Esophagus muscularis mucosa (tissue), 4 donors: ENCODE measurements around the gene BAD. TPM values are rescaled to one million over a fixed set of nuclear protein-coding genes. Genes with fewer than 3 reads are reported as not detected.
"Not testable (repeated sequence)": the region's sequence is repeated elsewhere in the genome, so short reads cannot be mapped to it uniquely, and the experiment has no call there.

Source experiments
- DNase-seq: peaks from one replicate; pipeline ENCODE4 v3.0.0-alpha.2; 2017; ENCODE audit errors: extremely low spot score
- H3K27ac ChIP-seq, 4 donors: fragments of 200-600 bp; sonication (generic); replicated peaks in 1 of 4; 1 replicate in 3 of 4; 2 replicates in 1 of 4; pipeline ENCODE4 v1.5.1; 2016 to 2019; ENCODE audit warnings: mild to moderate bottlenecking in 1 of 4
- H3K27me3 ChIP-seq, 4 donors: fragments of 200-600 bp; sonication (generic); one replicate each; pipeline versions ENCODE4 v1.5.1 to v1.6.0; 2016 to 2019
- H3K36me3 ChIP-seq, 4 donors: fragments of 200-600 bp; sonication (generic); one replicate each; pipeline ENCODE4 v1.5.1; 2016 to 2019
- H3K4me1 ChIP-seq, 4 donors: fragments of 200-600 bp; sonication (generic); one replicate each; pipeline ENCODE4 v1.5.1; 2016 to 2019
- H3K4me3 ChIP-seq, 4 donors: fragments of 200-600 bp; sonication (generic); 1 replicate in 2 of 4; 2 replicates in 2 of 4; pipeline ENCODE4 v1.5.1; 2016 to 2019; ENCODE audit warnings: mild to moderate bottlenecking in 4 of 4, moderate library complexity in 1 of 4
- H3K9me3 ChIP-seq, 4 donors: fragments of 200-600 bp; sonication (generic); 1 replicate in 3 of 4; 2 replicates in 1 of 4; pipeline ENCODE4 v1.5.1; 2016 to 2019
- EP300 ChIP-seq: sonication (generic); formaldehyde crosslinking; IDR thresholded peaks from one replicate; pipeline ENCODE4 v1.6.1; 2017; ENCODE audit warnings: antibody characterized with exemption
- POLR2A ChIP-seq: fragments of 450-650 bp; IDR thresholded peaks from one replicate; pipeline ENCODE4 v1.6.1; 2017; ENCODE audit warnings: antibody characterized with exemption, moderate library complexity, mild to moderate bottlenecking, low read depth
- POLR2AphosphoS5 ChIP-seq, 2 donors: sonication (generic); formaldehyde crosslinking; IDR thresholded peaks; one replicate each; pipeline ENCODE4 v1.6.1; 2017; ENCODE audit warnings: antibody characterized with exemption in 2 of 2
- WGBS: methylation state at CpG from one replicate; pipeline ENCODE4 v1.1.5; 2018; 5-methylcytosine and 5-hydroxymethylcytosine counted together
- intact Hi-C: fragments of 100-400 bp; cut with DNase I; formaldehyde crosslinking; loops from one replicate; pipeline ENCODE4 v1.15.1; 2023
- total RNA-seq, 4 donors: library from RNA; depleted of rRNA; stranded (reverse); fragments of >200 nt; gene quantifications; one replicate each; pipeline versions ENCODE4 v1.1.0 to v1.2.1, GENCODE V29; 2016
- TF ChIP-seq, protein P1 (sequence below), 3 experiments: fragments of 200-600 bp in 2 of 3; fragments of 450-650 bp in 1 of 3; sonication (generic) in 2 of 3; IDR thresholded peaks; one replicate each; pipeline ENCODE4 v1.5.1; 2017 to 2019; ENCODE audit warnings: antibody characterized with exemption in 3 of 3, mild to moderate bottlenecking in 2 of 3, moderate library complexity in 1 of 3

BAD gene
- total RNA-seq, 4 donors from 2014 or later = 99.3 to 138 (median 122) TPM

- Histone ChIP-seq H3K27me3 (no peaks in the 10 kb centered on the region), H3K27ac (peak overlapping the region; percentile 85 to 95 (median 86)), H3K4me1 (peaks cover 42 to 75% (median 62%) of the 10 kb centered on the region in 4 donors), H3K4me3 (peak overlapping the region; percentile 65 to 86 (median 72)), H3K36me3 (peaks cover 7 to 16% (median 15%) of the 10 kb centered on the region in 4 donors), H3K9me3 (no peaks in the 10 kb centered on the region)
- TF ChIP-seq, protein P1, sequence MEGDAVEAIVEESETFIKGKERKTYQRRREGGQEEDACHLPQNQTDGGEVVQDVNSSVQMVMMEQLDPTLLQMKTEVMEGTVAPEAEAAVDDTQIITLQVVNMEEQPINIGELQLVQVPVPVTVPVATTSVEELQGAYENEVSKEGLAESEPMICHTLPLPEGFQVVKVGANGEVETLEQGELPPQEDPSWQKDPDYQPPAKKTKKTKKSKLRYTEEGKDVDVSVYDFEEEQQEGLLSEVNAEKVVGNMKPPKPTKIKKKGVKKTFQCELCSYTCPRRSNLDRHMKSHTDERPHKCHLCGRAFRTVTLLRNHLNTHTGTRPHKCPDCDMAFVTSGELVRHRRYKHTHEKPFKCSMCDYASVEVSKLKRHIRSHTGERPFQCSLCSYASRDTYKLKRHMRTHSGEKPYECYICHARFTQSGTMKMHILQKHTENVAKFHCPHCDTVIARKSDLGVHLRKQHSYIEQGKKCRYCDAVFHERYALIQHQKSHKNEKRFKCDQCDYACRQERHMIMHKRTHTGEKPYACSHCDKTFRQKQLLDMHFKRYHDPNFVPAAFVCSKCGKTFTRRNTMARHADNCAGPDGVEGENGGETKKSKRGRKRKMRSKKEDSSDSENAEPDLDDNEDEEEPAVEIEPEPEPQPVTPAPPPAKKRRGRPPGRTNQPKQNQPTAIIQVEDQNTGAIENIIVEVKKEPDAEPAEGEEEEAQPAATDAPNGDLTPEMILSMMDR (IDR thresholded peaks at IDR 0.05) = peak in 1 of 3 experiments; percentile 1
- no peak for TF ChIP-seq POLR2A
- no peak for TF ChIP-seq EP300
- TF ChIP-seq POLR2AphosphoS5 (IDR thresholded peaks at IDR 0.05) = no peak
- WGBS = 40% methylated on average over 25 of the region's 31 CpGs
- no peak for DNase-seq
- intact Hi-C loops = no loop called here
These were observed 36.5 kb downstream of the BAD start for GRCh38 chr11:64247729-64248531.

DNA sequence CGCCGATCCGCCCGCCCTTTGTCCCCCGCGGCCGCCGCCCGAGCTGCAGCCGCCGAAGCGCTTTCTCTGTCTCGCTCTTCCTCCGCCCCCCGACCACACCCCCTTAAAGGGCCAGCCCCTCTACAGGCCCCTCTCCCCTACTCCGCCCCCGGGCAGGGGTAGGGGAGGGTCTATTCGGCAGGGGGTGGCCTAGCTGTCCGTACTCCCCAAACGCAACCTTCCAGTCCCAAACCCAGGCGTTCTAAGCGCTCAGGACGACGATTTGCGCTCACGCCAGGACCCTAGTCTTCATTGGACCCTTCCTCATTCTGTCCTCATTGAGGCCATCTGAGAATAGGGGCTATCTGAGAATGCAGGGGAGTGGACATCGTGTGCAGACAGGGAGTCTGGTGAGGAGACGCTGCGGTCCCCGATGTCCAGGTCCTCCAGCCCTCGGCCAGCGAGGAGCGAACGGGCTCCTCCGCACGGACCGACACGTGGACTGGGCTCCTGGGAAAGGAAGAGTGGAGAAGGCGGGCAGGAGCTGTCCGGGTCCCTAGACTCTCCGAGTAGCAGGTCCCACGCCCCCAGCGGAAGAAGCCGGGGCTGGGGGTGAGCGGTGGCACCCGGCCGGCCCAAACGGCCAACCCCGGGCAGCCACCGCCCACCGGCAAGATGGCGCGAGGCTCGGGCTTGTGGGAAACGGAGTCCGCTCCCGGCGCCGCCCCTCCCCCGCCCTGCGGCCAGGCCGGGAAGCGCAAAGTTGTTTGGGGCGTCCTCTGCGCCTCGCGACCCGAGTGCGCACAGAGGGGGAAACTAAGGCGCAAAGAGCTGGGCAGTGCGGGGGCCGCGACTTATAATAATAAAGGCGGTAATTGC lies 37.4 kb downstream of the BAD start, which contains the start of gene PPP1R14B:
PPP1R14B (minus strand) TSS at position 73 of the 858 bp plus-strand sequence. CDS start 270 bp downstream, outside the sequence.
- no peak for DNase-seq

DNA sequence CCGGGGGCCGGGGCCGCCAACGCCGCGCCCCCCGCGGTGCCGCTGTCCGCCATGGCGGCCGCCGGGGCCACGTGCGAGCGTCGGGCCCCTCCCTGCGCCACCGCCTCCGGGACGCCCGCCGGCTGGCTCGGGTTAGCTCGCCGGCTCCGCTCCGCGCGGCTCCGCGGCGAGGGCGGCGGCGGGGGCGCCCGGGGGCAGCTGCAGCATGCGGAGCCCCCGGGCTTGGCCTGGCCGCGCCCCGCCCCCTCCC lies 37.9 kb downstream of the BAD start:
- WGBS = no CpG with 5 or more reads among the region's 43 CpGs
- Histone ChIP-seq H3K4me1 (peaks cover 39 to 76% (median 61%) of the 10 kb centered on the region in 4 donors), H3K36me3 (peaks cover 7 to 17% (median 16%) of the 10 kb centered on the region in 4 donors), H3K4me3 (peak overlapping the region; percentile 65 to 86 (median 72)), H3K27ac (peak overlapping the region; percentile 85 to 95 (median 86))
- intact Hi-C loops, H3K27me3 ChIP-seq, DNase-seq, H3K9me3 ChIP-seq: not testable (repeated sequence)

More for the DNA sequence above, 37.4 kb downstream of the BAD start, which contains the start of gene PPP1R14B:
- peaks cover 42 to 75% (median 62%) of the 10 kb centered on the region in 4 donors for H3K4me1 ChIP-seq
- no peaks in the 10 kb centered on the region for H3K9me3 ChIP-seq
- H3K36me3 ChIP-seq = peaks cover 7 to 17% (median 16%) of the 10 kb centered on the region in 4 donors
- WGBS = 4% methylated on average over 10 of the region's 74 CpGs
- intact Hi-C loops = no loop called here
- TF ChIP-seq, protein P1 (IDR thresholded peaks at IDR 0.05) = peak in 2 of 3 experiments; percentile 18
- TF ChIP-seq POLR2A (peak; percentile 12), EP300 (no peak), POLR2AphosphoS5 (IDR thresholded peaks at IDR 0.05) (peak; percentile 73 to 76)
- peak within 1 kb of the TSS; percentile 85 to 95 (median 86) for H3K27ac ChIP-seq
- H3K27me3 ChIP-seq = no peaks in the 10 kb centered on the region
- H3K4me3 ChIP-seq = peak within 1 kb of the TSS; percentile 65 to 86 (median 72)

DNA sequence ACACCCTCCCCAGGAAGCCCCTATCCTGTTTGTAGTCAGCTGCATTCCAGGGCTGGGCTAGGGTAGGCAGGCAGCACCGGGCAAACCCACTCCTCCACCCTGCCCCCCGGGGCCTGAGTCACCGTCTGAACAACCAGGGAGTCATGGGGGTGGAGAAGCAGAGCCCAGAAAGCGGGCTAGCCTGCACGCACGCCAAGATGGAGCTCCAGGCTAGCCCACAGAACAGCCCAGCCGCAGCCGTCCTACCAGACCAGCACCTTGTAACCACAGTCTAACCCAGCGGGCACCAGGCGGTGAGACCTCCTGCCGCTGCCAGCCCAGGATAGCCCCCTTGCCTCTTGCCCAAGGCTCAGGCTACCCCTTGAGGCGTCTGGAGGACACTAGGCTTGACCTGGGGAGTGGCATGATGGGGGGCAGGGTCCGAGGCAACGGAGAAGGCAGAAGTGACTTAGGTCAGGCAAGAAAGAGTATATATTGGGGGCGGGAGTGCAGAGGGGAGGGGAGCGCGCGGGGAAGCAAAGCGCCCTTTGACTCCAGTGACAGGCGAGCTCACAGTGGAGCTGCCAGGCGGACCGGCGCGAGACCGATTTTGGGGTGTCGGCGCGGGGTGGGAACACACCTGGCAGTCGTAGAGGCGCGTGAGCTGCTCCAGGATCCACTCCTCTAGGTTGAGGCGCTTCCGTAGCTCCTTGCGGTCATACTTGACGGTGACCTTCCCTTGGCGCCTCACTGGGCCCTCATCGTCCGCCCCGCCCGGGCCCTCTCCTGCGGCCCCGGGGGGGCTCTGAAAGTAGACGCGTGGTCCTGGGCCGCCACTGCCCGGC lies 38.5 kb downstream of the BAD start:
- H3K27me3 ChIP-seq = no peaks in the 10 kb centered on the region
- peaks cover 38 to 73% (median 59%) of the 10 kb centered on the region in 4 donors for H3K4me1 ChIP-seq
- no peak for DNase-seq
- WGBS = 0% methylated on average over 1 of the region's 46 CpGs
- H3K27ac ChIP-seq = peak overlapping the region; percentile 85 to 88 (median 86)
- no peaks in the 10 kb centered on the region for H3K9me3 ChIP-seq
- peak overlapping the region; percentile 65 to 86 (median 72) for H3K4me3 ChIP-seq
- TF ChIP-seq POLR2AphosphoS5 (IDR thresholded peaks at IDR 0.05) = peak; percentile 37 to 46
- TF ChIP-seq, protein P1 (IDR thresholded peaks at IDR 0.05) = no peak
- H3K36me3 ChIP-seq = peaks cover 7 to 17% (median 16%) of the 10 kb centered on the region in 4 donors
- intact Hi-C loops = no loop called here
